ENCODE results near the gene BCAR3.

BCAR3 gene

DNA sequence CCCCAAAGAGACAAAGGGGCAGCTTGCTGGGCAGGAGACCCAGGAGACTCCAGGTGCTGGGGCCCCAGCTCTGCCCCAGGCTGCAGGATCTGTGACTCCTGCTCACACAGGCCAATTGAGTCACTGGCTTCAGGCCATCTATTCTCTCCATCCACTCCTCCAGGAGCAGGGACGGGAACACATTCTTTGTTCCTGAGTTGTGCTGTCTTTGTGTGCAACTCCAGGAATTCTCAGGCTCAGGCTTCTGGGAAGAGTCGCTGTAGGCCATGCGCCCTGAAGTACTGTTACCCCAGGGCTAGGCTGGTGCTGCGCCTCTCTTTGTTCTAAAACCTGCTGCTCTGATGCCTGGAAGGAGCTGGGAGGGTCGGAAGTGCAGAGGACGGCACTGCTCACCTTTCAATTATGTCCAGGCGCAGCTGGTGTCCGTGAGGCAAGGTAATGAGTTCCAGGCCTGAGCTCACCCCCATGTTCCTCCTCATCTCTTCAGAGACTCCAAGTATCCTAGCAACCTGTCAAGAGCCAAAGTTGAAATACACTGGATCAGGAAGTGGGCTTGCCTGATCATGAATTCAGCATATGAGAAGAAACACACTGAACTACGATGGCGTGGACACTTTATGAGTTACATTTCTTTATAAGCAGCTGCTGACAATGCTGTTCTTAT is 105.9 kb downstream of the BCAR3 start:
- no peaks in the 10 kb centered on the region for H3K27me3 ChIP-seq (ENCODE audit: insufficient read depth, insufficient read length)
- H3K9me3 ChIP-seq (ENCODE audit: insufficient read depth, low read length): no peaks in the 10 kb centered on the region
- H3K4me3 ChIP-seq (ENCODE audit: insufficient read length, low read depth): no peak overlapping the region
- H3K36me3 ChIP-seq (ENCODE audit: insufficient read depth, insufficient read length, low read length): peaks cover 86% of the 10 kb centered on the region
- TF ChIP-seq ZNF274 (IDR thresholded peaks at IDR 0.05; ENCODE audit: low read depth, low read length): no peak
- no peak for TF ChIP-seq YY1 (IDR thresholded peaks at IDR 0.05; ENCODE audit: insufficient read depth, insufficient read length)
- TF ChIP-seq SUZ12 (IDR thresholded peaks at IDR 0.05; ENCODE audit: extremely low read depth, insufficient read depth, insufficient read length): no peak
- DNase-seq (ENCODE audit: low read depth, low spot score): no peak
- peak overlapping the region; percentile 13 for H3K9ac ChIP-seq (ENCODE audit: insufficient read length, low read depth)
- peaks cover 15% of the 10 kb centered on the region for H3K4me1 ChIP-seq (ENCODE audit: insufficient read depth, insufficient read length)

GRCh38 chr1:93574991-93575390 is 106.6 kb downstream of the BCAR3 start:
- H3K27me3 ChIP-seq (ENCODE audit: insufficient read depth, insufficient read length): no peaks in the 10 kb centered on the region
- no peak for TF ChIP-seq YY1 (IDR thresholded peaks at IDR 0.05; ENCODE audit: insufficient read depth, insufficient read length)
- TF ChIP-seq ZNF274 (IDR thresholded peaks at IDR 0.05; ENCODE audit: low read depth, low read length): no peak
- no peak for TF ChIP-seq SUZ12 (IDR thresholded peaks at IDR 0.05; ENCODE audit: extremely low read depth, insufficient read depth, insufficient read length)
- peaks cover 14% of the 10 kb centered on the region for H3K4me1 ChIP-seq (ENCODE audit: insufficient read depth, insufficient read length)
- peaks cover 90% of the 10 kb centered on the region for H3K36me3 ChIP-seq (ENCODE audit: insufficient read depth, insufficient read length, low read length)
- no peak overlapping the region for H3K4me3 ChIP-seq (ENCODE audit: insufficient read length, low read depth)
- H3K9me3 ChIP-seq (ENCODE audit: insufficient read depth, low read length): no peaks in the 10 kb centered on the region
- DNase-seq (ENCODE audit: low read depth, low spot score): no peak
- H3K9ac ChIP-seq (ENCODE audit: insufficient read length, low read depth): no peak overlapping the region

GRCh38 chr1:93574511-93574910 is 107.1 kb downstream of the BCAR3 start:
- no peaks in the 10 kb centered on the region for H3K27me3 ChIP-seq (ENCODE audit: insufficient read depth, insufficient read length)
- H3K36me3 ChIP-seq (ENCODE audit: insufficient read depth, insufficient read length, low read length): peaks cover 93% of the 10 kb centered on the region
- H3K9me3 ChIP-seq (ENCODE audit: insufficient read depth, low read length): no peaks in the 10 kb centered on the region
- H3K4me3 ChIP-seq (ENCODE audit: insufficient read length, low read depth): no peak overlapping the region
- DNase-seq (ENCODE audit: low read depth, low spot score): no peak
- H3K9ac ChIP-seq (ENCODE audit: insufficient read length, low read depth): no peak overlapping the region
- peaks cover 9% of the 10 kb centered on the region for H3K4me1 ChIP-seq (ENCODE audit: insufficient read depth, insufficient read length)
- no peak for TF ChIP-seq SUZ12 (IDR thresholded peaks at IDR 0.05; ENCODE audit: extremely low read depth, insufficient read depth, insufficient read length)
- TF ChIP-seq ZNF274 (IDR thresholded peaks at IDR 0.05; ENCODE audit: low read depth, low read length): no peak

GRCh38 chr1:93573940-93574469 is 107.6 kb downstream of the BCAR3 start:
- Histone ChIP-seq H3K27me3 (ENCODE audit: insufficient read depth, insufficient read length) (no peaks in the 10 kb centered on the region), H3K4me3 (ENCODE audit: insufficient read length, low read depth) (no peak overlapping the region), H3K4me1 (ENCODE audit: insufficient read depth, insufficient read length) (peaks cover 8% of the 10 kb centered on the region), H3K9me3 (ENCODE audit: insufficient read depth, low read length) (no peaks in the 10 kb centered on the region), H3K9ac (ENCODE audit: insufficient read length, low read depth) (no peak overlapping the region), H3K36me3 (ENCODE audit: insufficient read depth, insufficient read length, low read length) (peaks cover 93% of the 10 kb centered on the region)
- no peak for DNase-seq (ENCODE audit: low read depth, low spot score)
- TF ChIP-seq SUZ12 (IDR thresholded peaks at IDR 0.05; ENCODE audit: extremely low read depth, insufficient read depth, insufficient read length) (no peak), ZNF274 (IDR thresholded peaks at IDR 0.05; ENCODE audit: low read depth, low read length) (no peak), YY1 (IDR thresholded peaks at IDR 0.05; ENCODE audit: insufficient read depth, insufficient read length) (no peak)

DNA sequence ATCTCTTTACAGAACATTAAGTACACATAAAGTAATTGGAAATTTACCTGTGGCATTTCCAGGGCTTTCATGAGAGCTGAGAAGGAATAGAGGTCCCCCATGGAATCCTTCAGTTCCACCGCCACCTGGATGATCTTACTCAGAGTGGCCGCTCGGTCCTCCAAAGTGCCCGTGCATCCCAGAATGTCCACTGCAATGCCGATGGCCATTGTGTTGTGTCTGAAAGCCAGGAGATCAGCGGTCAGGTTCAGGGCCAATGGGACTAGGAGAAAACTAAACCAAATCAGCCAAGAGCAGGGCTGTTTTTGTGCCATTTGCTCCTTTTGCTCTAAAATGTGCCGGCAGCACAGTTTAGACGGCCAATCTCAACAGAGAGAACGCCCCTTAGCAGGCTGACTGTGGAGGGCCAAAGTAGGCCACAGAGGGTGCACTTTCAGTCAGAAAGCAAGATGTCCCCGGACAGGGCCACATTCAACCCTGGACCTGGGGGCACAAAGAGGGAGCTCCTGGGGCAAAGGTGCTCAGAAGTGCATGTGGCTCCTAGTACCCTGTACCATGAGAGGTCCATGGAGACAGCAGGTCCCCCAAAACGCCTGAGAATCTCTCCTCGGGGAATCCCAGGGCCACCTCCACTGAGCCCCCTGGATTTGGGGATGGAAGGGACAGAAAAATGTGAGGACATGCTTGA is 109.9 kb downstream of the BCAR3 start:
- no peak for DNase-seq (ENCODE audit: low read depth, low spot score)
- TF ChIP-seq ZNF274 (IDR thresholded peaks at IDR 0.05; ENCODE audit: low read depth, low read length): no peak
- TF ChIP-seq YY1 (IDR thresholded peaks at IDR 0.05; ENCODE audit: insufficient read depth, insufficient read length): no peak
- TF ChIP-seq SUZ12 (IDR thresholded peaks at IDR 0.05; ENCODE audit: extremely low read depth, insufficient read depth, insufficient read length): no peak
- no peak overlapping the region for H3K4me3 ChIP-seq (ENCODE audit: insufficient read length, low read depth)
- no peaks in the 10 kb centered on the region for H3K27me3 ChIP-seq (ENCODE audit: insufficient read depth, insufficient read length)
- H3K9me3 ChIP-seq (ENCODE audit: insufficient read depth, low read length): no peaks in the 10 kb centered on the region
- H3K9ac ChIP-seq (ENCODE audit: insufficient read length, low read depth): no peak overlapping the region
- H3K4me1 ChIP-seq (ENCODE audit: insufficient read depth, insufficient read length): peaks cover 12% of the 10 kb centered on the region
- H3K36me3 ChIP-seq (ENCODE audit: insufficient read depth, insufficient read length, low read length): peaks cover 82% of the 10 kb centered on the region

DNA sequence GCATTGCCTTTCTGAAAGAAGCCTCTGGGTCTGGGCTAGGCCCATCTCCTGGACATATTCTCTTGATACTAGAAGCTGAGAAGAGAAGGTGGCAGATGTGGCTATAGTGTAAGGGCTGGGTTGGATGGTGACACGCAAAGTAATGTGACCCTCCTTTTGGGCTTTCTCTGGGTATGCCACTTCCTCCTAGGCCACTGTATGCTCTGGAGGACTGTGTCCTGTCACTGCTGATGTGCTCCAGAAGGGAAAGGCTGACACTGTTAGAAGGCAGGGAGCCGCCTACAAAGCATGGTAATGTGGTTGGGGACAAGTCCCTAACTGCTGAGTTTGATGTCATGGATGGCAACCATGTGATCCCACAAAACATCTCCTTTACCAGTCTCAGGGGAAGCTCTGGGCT is 112.1 kb downstream of the BCAR3 start:
- DNase-seq (ENCODE audit: low read depth, low spot score): no peak
- Histone ChIP-seq H3K4me3 (ENCODE audit: insufficient read length, low read depth) (no peak overlapping the region), H3K9ac (ENCODE audit: insufficient read length, low read depth) (no peak overlapping the region), H3K4me1 (ENCODE audit: insufficient read depth, insufficient read length) (peaks cover 8% of the 10 kb centered on the region), H3K9me3 (ENCODE audit: insufficient read depth, low read length) (no peaks in the 10 kb centered on the region), H3K27me3 (ENCODE audit: insufficient read depth, insufficient read length) (no peaks in the 10 kb centered on the region), H3K36me3 (ENCODE audit: insufficient read depth, insufficient read length, low read length) (peaks cover 82% of the 10 kb centered on the region)
- TF ChIP-seq SUZ12 (IDR thresholded peaks at IDR 0.05; ENCODE audit: extremely low read depth, insufficient read depth, insufficient read length): no peak
- TF ChIP-seq YY1 (IDR thresholded peaks at IDR 0.05; ENCODE audit: insufficient read depth, insufficient read length): no peak
- TF ChIP-seq ZNF274 (IDR thresholded peaks at IDR 0.05; ENCODE audit: low read depth, low read length): no peak

DNA sequence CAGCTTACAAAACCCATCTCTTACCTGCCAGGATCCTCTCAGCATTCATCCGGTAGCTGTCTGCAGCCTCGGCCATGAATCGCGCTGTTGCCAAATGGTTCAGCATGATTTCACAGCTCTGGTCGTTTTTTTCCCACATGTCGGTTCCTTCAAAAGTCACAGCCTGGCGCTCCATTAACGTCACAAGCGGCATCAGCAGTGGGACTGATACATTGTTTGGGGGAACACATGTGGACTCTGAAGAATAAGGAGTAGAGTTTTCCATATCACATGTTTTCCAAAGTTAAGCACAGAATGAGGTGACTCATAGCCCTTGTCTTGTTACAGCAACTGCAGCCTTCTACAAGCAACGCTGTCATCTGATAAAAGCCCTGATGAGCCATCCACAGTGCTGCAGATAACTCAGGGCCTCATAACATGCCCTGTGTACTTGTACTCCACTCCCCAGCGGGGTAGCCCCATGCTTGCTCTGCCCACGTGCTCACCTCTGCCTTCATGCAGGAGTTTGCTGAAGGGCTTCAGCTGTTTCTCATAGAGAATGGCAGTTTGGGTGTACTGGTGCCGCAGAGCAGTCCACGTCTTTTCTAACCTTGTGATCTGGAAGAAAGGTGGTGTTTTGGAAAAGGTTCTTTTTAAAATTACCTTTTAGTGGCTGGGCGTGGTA is 114.2 kb downstream of the BCAR3 start:
- TF ChIP-seq ZNF274 (IDR thresholded peaks at IDR 0.05; ENCODE audit: low read depth, low read length): no peak
- TF ChIP-seq YY1 (IDR thresholded peaks at IDR 0.05; ENCODE audit: insufficient read depth, insufficient read length): no peak
- TF ChIP-seq SUZ12 (IDR thresholded peaks at IDR 0.05; ENCODE audit: extremely low read depth, insufficient read depth, insufficient read length): no peak
- H3K4me3 ChIP-seq (ENCODE audit: insufficient read length, low read depth): no peak overlapping the region
- no peaks in the 10 kb centered on the region for H3K27me3 ChIP-seq (ENCODE audit: insufficient read depth, insufficient read length)
- H3K9ac ChIP-seq (ENCODE audit: insufficient read length, low read depth): no peak overlapping the region
- DNase-seq (ENCODE audit: low read depth, low spot score): no peak
- H3K36me3 ChIP-seq (ENCODE audit: insufficient read depth, insufficient read length, low read length): peaks cover 75% of the 10 kb centered on the region
- H3K4me1 ChIP-seq (ENCODE audit: insufficient read depth, insufficient read length): peaks cover 4% of the 10 kb centered on the region
- no peaks in the 10 kb centered on the region for H3K9me3 ChIP-seq (ENCODE audit: insufficient read depth, low read length)

Measured in NT2/D1 (cell line).